Neutrophil (primary cell): ENCODE measurements around the gene CAMK2B.

Experiments used
- H3K27ac ChIP-seq: fragments of 200-600 bp; sonication (generic); 2 replicates; pipeline ENCODE4 v1.5.1; 2016; ENCODE audit warnings: mild to moderate bottlenecking, moderate library complexity
- H3K27me3 ChIP-seq: fragments of 200-600 bp; sonication (generic); 2 replicates; pipeline ENCODE4 v1.6.0; 2016; ENCODE audit warnings: mild to moderate bottlenecking
- H3K36me3 ChIP-seq: fragments of 200-600 bp; sonication (generic); 2 replicates; pipeline ENCODE4 v1.5.1; 2017
- H3K4me1 ChIP-seq, 2 experiments: fragments of 200-600 bp in 1 of 2; sonication (generic) in 1 of 2; 1 replicate in 1 of 2; 2 replicates in 1 of 2; pipeline versions ENCODE4 v1.5.1 to v1.6.1; 2013 to 2016; ENCODE audit warnings: low read depth in 1 of 2, low read length in 1 of 2, mild to moderate bottlenecking in 1 of 2, moderate library complexity in 1 of 2; ENCODE audit not compliant: control insufficient read depth in 1 of 2, insufficient read depth in 1 of 2
- H3K4me3 ChIP-seq, 2 experiments: fragments of 200-600 bp in 1 of 2; sonication (generic) in 1 of 2; 1 replicate in 1 of 2; 2 replicates in 1 of 2; pipeline ENCODE4 v1.5.1; 2013 to 2016; ENCODE audit warnings: low read depth in 1 of 2, low read length in 1 of 2, mild to moderate bottlenecking in 1 of 2, moderate library complexity in 1 of 2
- H3K9me3 ChIP-seq: fragments of 200-600 bp; sonication (generic); 2 replicates; pipeline ENCODE4 v1.5.1; 2016
- TF ChIP-seq, protein P1 (sequence below): fragments of 200-600 bp; sonication (generic); IDR thresholded peaks from 2 replicates; pipeline ENCODE4 v1.5.1; 2016; ENCODE audit warnings: antibody characterized with exemption

Gene CAMK2B

DNA sequence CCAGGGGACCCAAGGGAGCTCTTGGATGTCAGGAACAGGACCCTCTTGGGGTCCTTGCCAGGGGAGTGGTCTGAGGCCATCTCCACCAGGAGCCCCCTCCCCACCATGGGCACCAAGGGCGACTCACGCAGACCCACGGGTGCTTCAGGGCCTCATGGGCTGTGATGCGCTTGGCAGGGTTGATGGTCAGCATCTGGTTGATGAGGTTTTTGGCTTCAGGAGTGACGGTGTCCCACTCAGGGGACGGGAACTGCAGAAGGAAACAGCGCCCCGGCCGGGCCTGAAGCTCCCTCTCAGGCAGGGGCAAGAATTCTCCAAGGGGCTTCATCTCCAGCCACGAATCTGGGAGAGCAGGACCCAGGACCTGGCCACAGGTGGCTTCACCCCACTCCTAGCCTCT lies 83.3 kb downstream of the CAMK2B start:
- Histone ChIP-seq H3K36me3 (no peaks in the 10 kb centered on the region), H3K4me1 (peaks cover 0 to 3% of the 10 kb centered on the region in 2 experiments), H3K4me3 (no peak overlapping the region), H3K9me3 (no peaks in the 10 kb centered on the region), H3K27ac (no peak overlapping the region), H3K27me3 (no peaks in the 10 kb centered on the region)
- TF ChIP-seq, protein P1, sequence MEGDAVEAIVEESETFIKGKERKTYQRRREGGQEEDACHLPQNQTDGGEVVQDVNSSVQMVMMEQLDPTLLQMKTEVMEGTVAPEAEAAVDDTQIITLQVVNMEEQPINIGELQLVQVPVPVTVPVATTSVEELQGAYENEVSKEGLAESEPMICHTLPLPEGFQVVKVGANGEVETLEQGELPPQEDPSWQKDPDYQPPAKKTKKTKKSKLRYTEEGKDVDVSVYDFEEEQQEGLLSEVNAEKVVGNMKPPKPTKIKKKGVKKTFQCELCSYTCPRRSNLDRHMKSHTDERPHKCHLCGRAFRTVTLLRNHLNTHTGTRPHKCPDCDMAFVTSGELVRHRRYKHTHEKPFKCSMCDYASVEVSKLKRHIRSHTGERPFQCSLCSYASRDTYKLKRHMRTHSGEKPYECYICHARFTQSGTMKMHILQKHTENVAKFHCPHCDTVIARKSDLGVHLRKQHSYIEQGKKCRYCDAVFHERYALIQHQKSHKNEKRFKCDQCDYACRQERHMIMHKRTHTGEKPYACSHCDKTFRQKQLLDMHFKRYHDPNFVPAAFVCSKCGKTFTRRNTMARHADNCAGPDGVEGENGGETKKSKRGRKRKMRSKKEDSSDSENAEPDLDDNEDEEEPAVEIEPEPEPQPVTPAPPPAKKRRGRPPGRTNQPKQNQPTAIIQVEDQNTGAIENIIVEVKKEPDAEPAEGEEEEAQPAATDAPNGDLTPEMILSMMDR, result no peak

DNA sequence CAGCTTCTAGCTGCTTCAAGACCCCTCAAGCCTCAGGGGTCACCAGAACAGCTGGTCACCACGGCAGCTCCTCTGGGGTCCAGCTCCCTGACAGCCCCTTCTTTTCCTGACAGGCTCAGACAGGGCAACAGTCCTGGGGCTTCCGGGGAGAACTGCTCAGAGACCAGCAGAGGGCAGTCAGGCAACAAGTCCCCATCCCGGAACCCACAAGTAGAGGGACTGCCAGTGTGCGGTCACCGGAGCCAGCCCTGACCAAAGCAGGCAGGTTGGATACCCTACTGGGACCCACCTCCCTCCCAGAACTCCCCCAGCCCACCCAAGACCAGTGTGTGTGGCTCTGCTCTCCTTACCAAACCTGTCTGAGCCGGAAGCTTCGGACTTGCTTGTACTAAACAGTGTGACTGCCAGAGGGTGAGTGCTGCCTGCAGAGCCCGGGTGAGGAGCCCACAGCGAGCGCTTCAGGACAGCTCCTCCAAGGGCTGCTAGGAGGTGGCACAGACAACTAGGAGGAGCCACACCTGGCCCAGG lies 84.3 kb downstream of the CAMK2B start:
- Histone ChIP-seq H3K9me3 (no peaks in the 10 kb centered on the region), H3K4me1 (peaks cover 0 to 3% of the 10 kb centered on the region in 2 experiments), H3K27ac (no peak overlapping the region), H3K36me3 (no peaks in the 10 kb centered on the region), H3K4me3 (no peak overlapping the region), H3K27me3 (no peaks in the 10 kb centered on the region)
- TF ChIP-seq, protein P1, result no peak

DNA sequence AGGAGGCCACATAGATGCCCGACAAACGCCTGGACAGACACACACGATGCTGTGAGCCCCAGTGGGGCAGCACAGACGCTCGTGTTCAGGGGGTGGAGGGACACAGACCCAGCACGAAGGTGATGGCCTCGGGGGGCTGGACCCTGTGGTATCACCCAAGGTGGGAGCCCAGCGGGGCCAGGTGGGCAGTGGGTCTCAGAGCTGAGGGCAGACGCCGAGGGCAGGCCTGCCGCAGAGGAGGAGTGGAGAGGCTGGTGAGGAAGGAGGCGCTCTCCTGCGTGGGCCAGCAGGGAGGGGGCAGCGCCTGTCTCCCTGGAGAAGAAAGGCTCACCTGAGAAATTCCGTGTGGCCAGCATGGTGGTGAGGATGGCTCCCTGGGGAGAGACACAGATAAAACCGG lies 85.0 kb downstream of the CAMK2B start:
- no peak overlapping the region for H3K4me3 ChIP-seq
- no peaks in the 10 kb centered on the region for H3K36me3 ChIP-seq
- no peaks in the 10 kb centered on the region for H3K27me3 ChIP-seq
- peaks cover 0 to 3% of the 10 kb centered on the region in 2 experiments for H3K4me1 ChIP-seq
- H3K27ac ChIP-seq, result no peak overlapping the region
- no peaks in the 10 kb centered on the region for H3K9me3 ChIP-seq
- TF ChIP-seq, protein P1, result no peak

DNA sequence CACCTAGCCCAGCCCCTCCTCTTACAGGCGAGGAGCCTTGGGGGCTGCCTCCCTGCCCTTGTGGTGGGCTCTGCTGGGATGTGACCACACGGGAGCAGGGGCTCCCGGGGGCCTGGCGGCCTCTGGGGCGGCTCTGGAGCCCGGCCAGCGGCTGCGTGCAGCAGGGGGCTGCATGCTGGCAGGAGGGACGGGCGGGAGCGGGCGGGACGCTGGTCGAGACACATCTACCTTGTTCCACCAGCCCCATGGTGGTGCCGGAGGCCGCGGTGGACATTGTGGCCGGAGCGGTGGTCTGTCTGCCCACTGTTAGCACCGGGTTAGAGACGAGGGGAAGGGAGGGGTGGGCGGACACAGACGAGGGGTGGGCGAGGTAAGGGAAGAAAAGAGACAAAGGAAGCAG lies 86.0 kb downstream of the CAMK2B start:
- no peak overlapping the region for H3K4me3 ChIP-seq
- H3K36me3 ChIP-seq, result no peaks in the 10 kb centered on the region
- TF ChIP-seq, protein P1, result no peak
- H3K9me3 ChIP-seq, result no peaks in the 10 kb centered on the region
- no peaks in the 10 kb centered on the region for H3K27me3 ChIP-seq
- H3K27ac ChIP-seq, result no peak overlapping the region
- peaks cover 0 to 3% of the 10 kb centered on the region in 2 experiments for H3K4me1 ChIP-seq

DNA sequence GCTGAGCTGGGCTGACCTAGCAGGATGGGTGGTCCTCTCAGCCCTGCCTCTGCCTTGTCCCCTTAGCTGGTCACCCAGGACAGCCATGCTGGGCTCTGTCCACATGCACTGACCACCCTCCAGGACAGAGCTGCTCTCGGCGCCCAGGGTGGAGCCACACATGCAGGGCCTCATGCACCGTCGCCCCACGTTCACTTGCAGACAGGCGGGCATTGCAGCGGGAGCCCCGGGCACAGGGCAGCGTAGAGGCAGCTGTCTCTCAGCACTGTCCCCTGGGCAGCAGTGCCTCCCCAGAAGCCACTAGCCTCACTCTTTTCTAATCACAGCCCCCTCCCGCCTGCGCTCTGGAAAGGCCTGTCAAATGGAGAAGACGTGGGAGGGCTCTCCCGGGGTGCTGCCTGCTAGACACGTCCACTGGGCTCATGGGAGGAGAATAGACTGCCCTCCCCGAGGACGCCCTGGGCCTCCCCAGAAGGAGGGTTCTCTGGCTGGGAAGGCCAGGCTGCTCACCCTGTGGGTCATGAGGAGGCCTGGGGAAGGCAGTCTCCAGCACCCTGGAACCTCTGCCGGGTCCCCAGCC lies 87.2 kb downstream of the CAMK2B start:
- no peak overlapping the region for H3K27ac ChIP-seq
- no peak overlapping the region for H3K4me3 ChIP-seq
- peaks cover 0 to 3% of the 10 kb centered on the region in 2 experiments for H3K4me1 ChIP-seq
- no peaks in the 10 kb centered on the region for H3K9me3 ChIP-seq
- H3K36me3 ChIP-seq, result no peaks in the 10 kb centered on the region
- TF ChIP-seq, protein P1, result no peak
- H3K27me3 ChIP-seq, result no peaks in the 10 kb centered on the region
